Measurements from ENCODE around the gene MAP4. TPM values are rescaled to one million over a fixed set of nuclear protein-coding genes. Genes with fewer than 3 reads are reported as not detected.

The MAP4 gene
- total RNA-seq, 4 donors from 2014 or later = 117 to 175 (median 147) TPM

DNA sequence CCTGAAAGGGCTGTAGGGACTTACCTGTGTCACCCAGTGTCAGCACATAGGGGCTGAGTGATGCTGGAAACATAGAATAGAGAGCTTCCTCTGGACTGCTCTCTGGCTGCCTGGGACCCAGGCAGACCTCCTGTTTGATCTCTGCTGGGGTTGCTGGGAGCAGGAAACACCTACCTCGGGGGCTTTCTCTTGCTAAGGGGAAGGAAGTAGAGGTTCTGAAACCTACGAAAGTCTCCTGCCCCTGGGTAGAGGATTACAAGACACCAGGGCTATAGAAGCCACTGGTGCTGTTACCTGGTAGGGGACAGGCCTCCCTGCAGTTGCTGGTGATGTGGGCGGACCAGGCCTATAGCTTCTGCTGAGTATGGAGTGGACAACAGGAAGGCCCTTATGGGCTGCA lies 131.6 kb downstream of the MAP4 start:
- TF ChIP-seq CTCF (IDR thresholded peaks at IDR 0.05; ENCODE audit: low read depth) = no peak

DNA sequence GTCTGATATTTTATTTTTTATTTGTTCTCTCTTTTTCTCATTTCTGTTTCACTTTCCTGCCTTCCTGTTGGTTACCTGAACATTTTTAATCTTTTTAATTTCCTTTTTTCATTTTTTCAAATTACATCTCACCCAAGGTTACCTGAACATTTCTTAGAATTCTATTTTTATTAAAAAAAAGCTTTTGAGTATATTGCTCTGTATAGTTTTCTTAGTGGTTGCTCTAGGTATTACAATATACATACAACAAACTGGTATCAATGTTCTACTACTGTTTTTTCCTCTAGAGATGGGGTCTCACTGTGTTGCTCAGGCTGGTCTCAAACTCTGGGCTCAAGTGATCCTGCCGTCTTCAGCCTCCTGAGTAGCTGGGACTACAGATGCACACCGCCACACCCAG lies 133.9 kb downstream of the MAP4 start:
- no peak for TF ChIP-seq CTCF (IDR thresholded peaks at IDR 0.05; ENCODE audit: low read depth)

DNA sequence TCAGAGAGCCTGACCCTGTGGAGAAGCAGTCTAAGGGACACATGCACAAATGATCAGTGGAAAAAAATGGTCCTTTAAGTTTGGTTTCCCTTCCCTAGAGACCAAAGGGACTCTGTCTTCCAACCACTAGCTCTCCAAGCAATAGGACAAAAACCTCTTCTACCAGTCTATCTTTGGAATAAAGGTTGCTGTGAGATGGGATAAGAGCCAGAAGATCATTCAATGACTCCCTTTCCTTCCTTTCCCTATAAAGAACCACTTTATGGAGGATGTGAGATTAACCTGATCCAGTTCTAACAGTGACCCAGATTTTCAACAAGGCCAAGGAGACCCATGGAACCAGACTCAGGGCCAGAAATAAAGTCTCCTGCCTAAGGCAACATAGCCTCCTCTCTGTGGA lies 138.5 kb downstream of the MAP4 start:
- no peak for TF ChIP-seq CTCF (IDR thresholded peaks at IDR 0.05; ENCODE audit: low read depth)

GRCh38 chr3:47877290-47877689 lies 138.9 kb downstream of the MAP4 start:
- TF ChIP-seq CTCF (IDR thresholded peaks at IDR 0.05; ENCODE audit: low read depth) = no peak

DNA sequence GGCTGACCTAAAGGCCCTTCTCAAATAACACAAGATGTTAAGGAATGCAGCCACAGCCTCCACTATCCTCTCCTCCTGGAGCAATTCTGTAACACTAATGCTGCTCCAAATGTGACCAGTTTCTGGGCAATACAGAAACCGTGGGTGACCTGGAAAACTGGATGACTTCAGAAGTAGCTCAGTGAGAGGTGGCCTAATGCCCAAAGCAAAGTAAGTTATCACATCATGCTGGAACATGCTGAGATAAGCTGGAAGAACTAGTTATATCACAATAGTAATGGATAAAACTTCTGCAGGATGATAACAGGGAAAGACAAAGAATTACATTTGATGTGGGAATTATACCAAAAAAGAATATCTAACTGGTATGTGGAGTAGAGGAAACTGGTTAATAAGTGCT lies 141.3 kb downstream of the MAP4 start:
- no peak for TF ChIP-seq CTCF (IDR thresholded peaks at IDR 0.05; ENCODE audit: low read depth)

GRCh38 chr3:47874438-47874837 lies 141.8 kb downstream of the MAP4 start:
- no peak for TF ChIP-seq CTCF (IDR thresholded peaks at IDR 0.05; ENCODE audit: low read depth)

DNA sequence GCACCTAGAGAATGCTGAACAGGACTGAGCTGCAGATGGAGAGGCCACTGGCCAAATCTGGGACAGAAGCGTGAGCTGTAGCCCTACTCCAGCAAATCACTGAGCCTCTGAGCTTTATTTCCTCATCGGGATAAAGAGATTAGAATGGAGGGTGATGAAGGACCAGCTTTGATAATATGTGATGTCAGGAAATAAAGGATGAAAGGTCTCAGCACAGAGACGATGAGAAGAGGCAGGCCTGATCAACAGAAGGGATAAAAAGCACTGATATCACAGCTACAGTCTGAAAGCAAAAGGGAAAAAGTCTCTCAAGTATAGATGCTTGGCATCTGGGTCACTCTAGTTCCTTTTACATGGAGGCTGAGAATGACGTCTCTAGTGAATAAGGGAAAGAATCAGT lies 143.3 kb downstream of the MAP4 start:
- TF ChIP-seq CTCF (IDR thresholded peaks at IDR 0.05; ENCODE audit: low read depth) = no peak

- no peak for TF ChIP-seq CTCF (IDR thresholded peaks at IDR 0.05; ENCODE audit: low read depth)
Measured at GRCh38 chr3:47871389-47871788, 144.8 kb downstream of the MAP4 start.

Measured in subcutaneous adipose tissue (tissue), 4 donors.